Measurements from ENCODE around the gene PPOX.

The PPOX gene

GRCh38 chr1:161209790-161210409, 43.7 kb downstream of the PPOX start:
- Mint-ChIP-seq H3K36me3 (ENCODE audit: low read depth) (peaks cover 73% of the 10 kb centered on the region), H3K9me3 (no peaks in the 10 kb centered on the region), H3K27ac (peak overlapping the region; percentile 60), H3K27me3 (no peaks in the 10 kb centered on the region), H3K4me1 (ENCODE audit: low read depth) (peaks cover 28% of the 10 kb centered on the region), H3K4me3 (no peak overlapping the region)

DNA sequence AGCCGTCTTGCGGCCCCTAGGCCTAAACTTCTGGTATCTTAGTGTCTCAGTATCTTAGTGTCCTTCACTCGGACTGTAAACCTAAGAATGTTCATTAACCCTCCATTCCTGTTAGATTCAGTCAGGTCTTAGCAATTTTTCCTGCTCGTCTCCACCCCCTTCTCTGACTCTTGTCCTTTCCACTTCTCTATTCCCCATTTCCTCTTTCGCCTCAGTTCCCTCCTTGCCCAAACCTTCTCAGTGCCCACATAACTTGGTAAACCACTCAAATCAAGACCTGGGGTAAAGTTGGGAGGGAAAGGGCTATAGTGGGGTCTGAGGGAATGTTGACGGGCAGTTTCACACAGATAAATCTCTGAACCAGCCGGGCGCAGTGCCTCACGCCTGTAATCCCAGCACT, 48.1 kb downstream of the PPOX start:
- no peaks in the 10 kb centered on the region for H3K27me3 Mint-ChIP-seq
- no peaks in the 10 kb centered on the region for H3K9me3 Mint-ChIP-seq
- H3K36me3 Mint-ChIP-seq (ENCODE audit: low read depth) = peaks cover 48% of the 10 kb centered on the region
- no peak overlapping the region for H3K4me3 Mint-ChIP-seq
- peak overlapping the region; percentile 19 for H3K27ac Mint-ChIP-seq
- peaks cover 46% of the 10 kb centered on the region for H3K4me1 Mint-ChIP-seq (ENCODE audit: low read depth)

DNA sequence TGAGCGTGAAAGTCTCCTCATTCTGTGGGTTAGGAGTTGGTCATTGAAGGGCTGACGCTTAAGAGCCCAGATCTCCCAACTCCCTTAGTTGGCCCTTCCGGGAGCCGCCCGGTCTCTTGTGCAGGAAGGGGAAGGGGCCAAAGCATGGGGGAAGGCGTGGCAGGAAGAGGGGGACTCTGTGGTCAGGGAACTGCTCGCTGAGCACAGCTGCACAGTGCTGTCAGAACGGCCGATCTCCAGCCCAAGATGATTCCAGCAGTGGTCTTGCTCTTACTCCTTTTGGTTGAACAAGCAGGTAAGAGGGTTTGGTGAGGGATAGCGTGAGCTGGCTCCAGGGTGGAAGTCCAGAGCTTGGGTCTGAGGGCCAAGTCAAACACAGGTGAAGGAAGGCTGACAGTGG, 48.9 kb downstream of the PPOX start, which contains the start of gene FCER1G:
FCER1G (plus strand) TSS at position 220 of the 400 bp plus-strand sequence; CDS start at position 247, 27 bp downstream.
- Mint-ChIP-seq H3K4me3 (peak within 1 kb of the TSS; percentile 62), H3K36me3 (ENCODE audit: low read depth) (peaks cover 41% of the 10 kb centered on the region), H3K27me3 (no peaks in the 10 kb centered on the region), H3K9me3 (no peaks in the 10 kb centered on the region), H3K4me1 (ENCODE audit: low read depth) (peaks cover 46% of the 10 kb centered on the region), H3K27ac (peak within 1 kb of the TSS; percentile 53)

DNA sequence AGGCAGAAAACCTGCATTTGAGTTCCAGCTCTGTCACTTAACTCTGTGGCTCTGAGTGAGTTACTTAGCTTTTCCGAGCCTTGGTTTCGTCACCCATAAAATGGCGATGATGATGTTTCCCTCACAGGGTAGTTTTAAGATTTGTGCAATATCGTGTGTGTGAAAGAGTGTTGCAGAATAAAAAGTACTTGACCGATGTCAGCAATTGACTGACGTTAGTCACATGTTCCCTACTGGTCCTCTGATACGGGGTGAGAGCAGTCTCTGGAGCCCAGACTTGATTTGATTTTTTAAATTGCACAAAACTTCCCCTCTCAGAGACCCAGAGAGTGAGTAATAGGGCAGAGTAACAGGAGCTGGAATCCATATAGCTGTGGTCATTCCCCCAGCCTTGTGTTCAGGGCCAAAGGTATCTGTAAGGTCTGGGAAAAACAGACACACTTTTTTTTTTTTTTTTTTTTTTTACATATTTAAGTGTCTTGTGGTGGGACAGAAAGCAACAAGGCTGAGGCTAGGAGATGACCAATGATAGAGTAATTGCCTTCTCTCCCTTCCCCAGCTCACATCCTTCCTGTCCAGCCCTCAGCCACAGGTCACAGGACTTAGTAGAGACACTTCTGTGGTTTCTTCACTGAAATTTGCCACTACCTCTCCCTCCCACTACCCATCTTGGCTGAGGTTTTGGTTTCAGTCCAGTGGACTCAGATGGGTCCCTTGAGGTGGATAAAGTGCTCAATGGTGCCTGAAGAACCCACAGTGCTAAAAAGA, 50.9 kb downstream of the PPOX start:
- H3K4me3 Mint-ChIP-seq = peak overlapping the region; percentile 60
- H3K27me3 Mint-ChIP-seq = peaks cover 4% of the 10 kb centered on the region
- peaks cover 60% of the 10 kb centered on the region for H3K4me1 Mint-ChIP-seq (ENCODE audit: low read depth)
- peak overlapping the region; percentile 87 for H3K27ac Mint-ChIP-seq
- H3K9me3 Mint-ChIP-seq = no peaks in the 10 kb centered on the region
- H3K36me3 Mint-ChIP-seq (ENCODE audit: low read depth) = peaks cover 28% of the 10 kb centered on the region

DNA sequence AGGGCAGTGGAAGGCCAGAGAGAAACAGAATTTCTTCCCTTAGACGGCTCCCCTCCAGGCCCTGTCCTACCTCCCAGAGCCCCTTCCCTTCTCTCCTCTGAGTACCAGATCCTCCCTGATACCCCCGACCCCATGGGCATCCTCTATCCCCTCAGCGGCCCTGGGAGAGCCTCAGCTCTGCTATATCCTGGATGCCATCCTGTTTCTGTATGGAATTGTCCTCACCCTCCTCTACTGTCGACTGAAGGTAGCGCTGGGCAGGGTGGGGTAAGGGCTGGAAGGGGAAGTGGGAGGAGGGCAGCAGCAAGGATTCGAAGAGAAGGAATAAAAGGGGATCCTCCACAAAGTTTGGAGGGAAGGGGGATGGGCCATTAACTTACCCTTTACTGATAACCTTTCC, 51.6 kb downstream of the PPOX start:
- peaks cover 62% of the 10 kb centered on the region for H3K4me1 Mint-ChIP-seq (ENCODE audit: low read depth)
- peaks cover 24% of the 10 kb centered on the region for H3K36me3 Mint-ChIP-seq (ENCODE audit: low read depth)
- H3K4me3 Mint-ChIP-seq = peak overlapping the region; percentile 38
- peaks cover 4% of the 10 kb centered on the region for H3K27me3 Mint-ChIP-seq
- H3K9me3 Mint-ChIP-seq = no peaks in the 10 kb centered on the region
- H3K27ac Mint-ChIP-seq = peak overlapping the region; percentile 79

DNA sequence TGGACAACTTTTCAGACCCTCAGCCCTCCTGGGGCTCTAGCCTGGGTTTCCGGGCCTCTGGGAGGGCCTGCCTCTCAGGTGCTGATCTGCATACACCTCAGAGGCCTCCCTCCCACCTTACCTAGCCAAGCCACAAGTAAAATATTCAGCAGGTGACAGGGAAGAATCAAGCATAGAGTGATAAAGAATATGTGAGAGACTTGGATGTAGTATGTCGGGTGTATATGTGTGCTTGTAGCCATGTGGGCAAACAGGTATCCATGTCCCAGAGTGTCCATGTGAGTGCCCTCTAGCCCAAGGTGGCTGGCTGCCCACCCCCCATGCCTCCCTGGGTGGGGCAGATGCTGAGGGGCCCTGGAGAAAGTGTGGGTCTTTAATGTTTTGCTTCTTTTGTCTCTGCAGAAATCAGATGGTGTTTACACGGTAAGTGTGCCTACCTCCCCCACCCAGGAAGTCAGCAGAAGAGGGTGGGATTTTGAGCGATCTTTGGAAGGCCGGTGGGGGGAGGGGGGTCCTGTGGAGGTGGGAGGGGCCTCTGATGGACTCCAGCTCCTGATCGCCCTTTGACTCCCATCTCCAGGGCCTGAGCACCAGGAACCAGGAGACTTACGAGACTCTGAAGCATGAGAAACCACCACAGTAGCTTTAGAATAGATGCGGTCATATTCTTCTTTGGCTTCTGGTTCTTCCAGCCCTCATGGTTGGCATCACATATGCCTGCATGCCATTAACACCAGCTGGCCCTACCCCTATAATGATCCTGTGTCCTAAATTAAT, 52.3 kb downstream of the PPOX start:
- Mint-ChIP-seq H3K4me1 (ENCODE audit: low read depth) (peaks cover 62% of the 10 kb centered on the region), H3K4me3 (peak overlapping the region; percentile 38), H3K36me3 (ENCODE audit: low read depth) (peaks cover 18% of the 10 kb centered on the region), H3K27me3 (peaks cover 4% of the 10 kb centered on the region), H3K27ac (peak overlapping the region; percentile 79), H3K9me3 (no peaks in the 10 kb centered on the region)

DNA sequence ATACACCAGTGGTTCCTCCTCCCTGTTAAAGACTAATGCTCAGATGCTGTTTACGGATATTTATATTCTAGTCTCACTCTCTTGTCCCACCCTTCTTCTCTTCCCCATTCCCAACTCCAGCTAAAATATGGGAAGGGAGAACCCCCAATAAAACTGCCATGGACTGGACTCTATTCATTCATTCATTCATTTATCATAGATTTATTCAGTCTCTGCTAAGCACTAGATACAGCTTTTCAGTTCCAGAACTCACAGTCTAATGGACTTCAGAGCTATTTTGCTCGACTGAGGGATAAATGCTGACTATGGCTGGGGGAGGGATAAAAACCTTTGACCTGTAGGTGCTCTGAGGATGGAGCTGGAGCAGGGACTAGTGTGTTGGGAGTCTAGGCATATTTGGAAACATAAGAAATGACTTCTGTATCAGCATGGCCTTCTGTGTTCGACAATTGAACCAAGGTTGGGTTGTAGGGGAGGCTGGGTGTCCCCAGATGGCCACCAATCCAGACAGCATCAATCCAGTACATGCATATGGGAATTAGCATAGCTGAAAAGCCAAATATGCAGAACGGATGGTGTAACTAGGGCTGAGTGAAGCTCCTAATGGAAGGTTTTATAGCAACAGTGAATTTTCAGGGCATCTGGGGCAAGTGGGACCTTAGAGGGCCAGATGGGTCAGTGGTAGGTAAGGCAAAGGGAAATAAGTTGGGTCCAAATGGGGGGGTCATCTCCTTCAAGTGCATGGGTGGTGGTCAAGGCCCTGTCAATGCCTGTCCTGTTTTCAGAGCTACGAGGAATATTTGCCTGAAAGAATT, 53.1 kb downstream of the PPOX start:
- H3K4me3 Mint-ChIP-seq = no peak overlapping the region
- H3K27me3 Mint-ChIP-seq = peaks cover 4% of the 10 kb centered on the region
- peak overlapping the region; percentile 66 for H3K27ac Mint-ChIP-seq
- no peaks in the 10 kb centered on the region for H3K9me3 Mint-ChIP-seq
- H3K4me1 Mint-ChIP-seq (ENCODE audit: low read depth) = peaks cover 62% of the 10 kb centered on the region
- peaks cover 10% of the 10 kb centered on the region for H3K36me3 Mint-ChIP-seq (ENCODE audit: low read depth)

DNA sequence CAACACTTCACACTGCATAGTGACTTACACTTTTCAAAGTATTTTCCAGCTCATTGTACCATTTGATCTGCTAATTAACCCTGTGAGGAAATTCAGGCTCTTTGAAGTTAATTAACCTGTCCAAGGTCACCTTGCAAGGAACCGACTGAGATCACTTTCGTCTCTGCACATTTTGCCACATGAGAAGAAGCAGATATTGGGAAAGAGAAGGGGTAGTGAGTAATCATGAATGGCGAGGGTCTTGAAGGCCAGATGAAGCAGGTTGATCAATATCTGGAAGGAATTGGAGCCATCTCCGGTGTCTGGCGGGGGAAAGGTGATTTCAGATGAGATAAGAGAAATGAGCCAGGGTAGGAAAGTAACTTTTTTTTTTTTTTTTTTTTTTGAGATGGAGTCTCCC, 53.8 kb downstream of the PPOX start:
- peak overlapping the region; percentile 4 for H3K4me3 Mint-ChIP-seq
- H3K9me3 Mint-ChIP-seq = no peaks in the 10 kb centered on the region
- H3K36me3 Mint-ChIP-seq (ENCODE audit: low read depth) = peaks cover 3% of the 10 kb centered on the region
- peaks cover 4% of the 10 kb centered on the region for H3K27me3 Mint-ChIP-seq
- peaks cover 63% of the 10 kb centered on the region for H3K4me1 Mint-ChIP-seq (ENCODE audit: low read depth)
- H3K27ac Mint-ChIP-seq = peak overlapping the region; percentile 51

Measured in stimulated activated naive CD8-positive, alpha-beta T cell treated with anti-CD3 and anti-CD28 coated beads, Interleukin-15, Interleukin-2, amounts not matched to agents 100 ng/mL and 50 ng/mL, for 24 hours (primary cell).